Kidney (tissue), 14 donors: Measurements from ENCODE around the gene SLC4A4. TPM values are rescaled to one million over a fixed set of nuclear protein-coding genes. Genes with fewer than 3 reads are reported as not detected.

Source experiments
- DNase-seq, 5 donors: peaks; one replicate each; pipeline ENCODE4 v3.0.0-alpha.2; 2013 to 2020
- FAIRE-seq: peaks from 2 replicates; lab custom pipeline; 2012; peaks lifted over from hg19 to GRCh38; lab: Jason Lieb, UNC
- H3K27ac ChIP-seq, 2 donors: one replicate each; pipeline ENCODE4 v1.7.0; 2013; ENCODE audit warnings: low read depth in 2 of 2, low read length in 2 of 2, inconsistent platforms in 1 of 2
- H3K27me3 ChIP-seq: one replicate; pipeline ENCODE4 v1.7.1; 2013; ENCODE audit warnings: low read length, inconsistent platforms; ENCODE audit not compliant: control insufficient read depth, insufficient read depth
- H3K36me3 ChIP-seq, 3 donors: one replicate each; pipeline versions ENCODE4 v1.7.0 to v1.7.1; 2013; ENCODE audit warnings: low read length in 3 of 3, control low read depth in 1 of 3, inconsistent platforms in 1 of 3; ENCODE audit not compliant: insufficient read depth in 3 of 3, control insufficient read depth in 2 of 3
- H3K4me1 ChIP-seq, 3 donors: one replicate each; pipeline versions ENCODE4 v1.7.0 to v1.7.1; 2013; ENCODE audit warnings: low read length in 3 of 3, inconsistent platforms in 1 of 3, low read depth in 1 of 3; ENCODE audit not compliant: control insufficient read depth in 2 of 3, insufficient read depth in 2 of 3
- H3K4me3 ChIP-seq, 3 donors: one replicate each; pipeline versions ENCODE4 v1.7.0 to v1.8.1; 2013; ENCODE audit warnings: low read length in 3 of 3, control low read depth in 1 of 3, inconsistent platforms in 1 of 3
- H3K9ac ChIP-seq, 3 donors: one replicate each; pipeline versions ENCODE4 v1.7.0 to v1.7.1; 2013; ENCODE audit warnings: low read length in 3 of 3, control low read depth in 1 of 3, inconsistent platforms in 1 of 3
- H3K9me3 ChIP-seq, 3 donors: one replicate each; pipeline versions ENCODE4 v1.7.0 to v1.7.1; 2013; ENCODE audit warnings: low read length in 3 of 3, control low read depth in 1 of 3, inconsistent platforms in 1 of 3; ENCODE audit not compliant: control insufficient read depth in 2 of 3, insufficient read depth in 1 of 3
- CTCF ChIP-seq: IDR thresholded peaks from 3 replicates; pipeline ENCODE4 v1.5.1; 2012; ENCODE audit warnings: mild to moderate bottlenecking, moderate library complexity, borderline replicate concordance; ENCODE audit not compliant: insufficient read depth; ENCODE audit errors: extremely low read depth
- intact Hi-C: fragments of 100-400 bp; cut with DNase I; formaldehyde crosslinking; loops from one replicate; pipeline ENCODE4 v1.11.1; 2022
- polyA plus RNA-seq: library from polyadenylated mRNA; stranded (reverse); fragments of 350-450 nt; fragmentation: Illumina TruSeq; extraction: RNeasy Lipid Tissue Mini Kit (QIAGEN cat#74804); gene quantifications from one replicate; pipeline ENCODE4 v1.2.3, GENCODE V29; 2014; ENCODE audit warnings: low read depth, low replicate concordance; ENCODE audit not compliant: insufficient read depth
- total RNA-seq: library from RNA; stranded (reverse); fragmentation: NEBNext Ultra II Directional; extraction: Animal tissue kit (Norgen Biotek cat#: 25700); gene quantifications from one replicate; pipeline ENCODE4 v1.2.1, GENCODE V29; 2021
- donor health status: control.
- donor health status: control.
- donor health status: control.
- donor health status: control.
- donor health status: control.
- donor health status: DM: yes; HTN: yes; CAD: no.
- donor health status: Normal renal cell carcinoma (clear cell type).

The SLC4A4 gene
- total and polyA plus RNA-seq, 2 donors from 2014 or later: 37.1 to 56.5 TPM

GRCh38 chr4:71292228-71292627 lies 46.6 kb upstream of the SLC4A4 start:
- intact Hi-C loops: no loop called here
- Histone ChIP-seq H3K27ac (no peak overlapping the region), H3K36me3 (no peaks in the 10 kb centered on the region), H3K4me3 (no peak overlapping the region), H3K9ac (no peak overlapping the region), H3K27me3 (no peaks in the 10 kb centered on the region), H3K9me3 (no peaks in the 10 kb centered on the region), H3K4me1 (peaks cover 0 to 9% (median 0%) of the 10 kb centered on the region in 3 donors)
- no peak for FAIRE-seq
- TF ChIP-seq CTCF: no peak
- DNase-seq: no peak

GRCh38 chr4:71293705-71294104 lies 45.1 kb upstream of the SLC4A4 start:
- TF ChIP-seq CTCF: no peak
- FAIRE-seq: no peak
- DNase-seq: no peak
- Histone ChIP-seq H3K9me3 (no peaks in the 10 kb centered on the region), H3K4me3 (no peak overlapping the region), H3K27ac (no peak overlapping the region), H3K36me3 (no peaks in the 10 kb centered on the region), H3K27me3 (no peaks in the 10 kb centered on the region), H3K4me1 (peaks cover 0 to 5% (median 0%) of the 10 kb centered on the region in 3 donors), H3K9ac (no peak overlapping the region)
- intact Hi-C loops: no loop called here

- Histone ChIP-seq H3K9me3 (no peaks in the 10 kb centered on the region), H3K9ac (no peak overlapping the region), H3K27me3 (no peaks in the 10 kb centered on the region), H3K4me3 (no peak overlapping the region), H3K4me1 (no peaks in the 10 kb centered on the region), H3K27ac (no peak overlapping the region), H3K36me3 (no peaks in the 10 kb centered on the region)
- intact Hi-C loops: no loop called here
- FAIRE-seq (no peak), DNase-seq (no peak)
- TF ChIP-seq CTCF: no peak
Measured at GRCh38 chr4:71294301-71294700, 44.5 kb upstream of the SLC4A4 start.

GRCh38 chr4:71296945-71297344 lies 41.9 kb upstream of the SLC4A4 start:
- Histone ChIP-seq H3K4me1 (no peaks in the 10 kb centered on the region), H3K9ac (no peak overlapping the region), H3K4me3 (no peak overlapping the region), H3K27me3 (no peaks in the 10 kb centered on the region), H3K9me3 (no peaks in the 10 kb centered on the region), H3K36me3 (no peaks in the 10 kb centered on the region), H3K27ac (no peak overlapping the region)
- FAIRE-seq: no peak
- intact Hi-C loops: no loop called here
- TF ChIP-seq CTCF: no peak
- DNase-seq: no peak
